ENCODE measurements around the gene PIP4K2B.

- TF ChIP-seq CTCF (IDR thresholded peaks at IDR 0.05; ENCODE audit: low read depth, low read length), result no peak
- no peak for TF ChIP-seq POLR2A (IDR thresholded peaks at IDR 0.05; ENCODE audit: extremely low read depth, insufficient read length)
Observed at GRCh38 chr17:38742411-38743308, 56.7 kb downstream of the PIP4K2B start.
